GM23338 (cell line): ENCODE results near the gene SHB.

ENCODE experiments used
- EZH2 ChIP-seq: fragments of 200-600 bp; sonication (generic); IDR thresholded peaks from one replicate; pipeline ENCODE4 v1.8.0; 2017; ENCODE audit warnings: antibody characterized with exemption, mild to moderate bottlenecking, low read depth; ENCODE audit not compliant: unreplicated experiment
- JUNB ChIP-seq: IDR thresholded peaks from one replicate; pipeline ENCODE4 v1.6.1; 2016; ENCODE audit warnings: antibody characterized with exemption; ENCODE audit not compliant: unreplicated experiment
- POLR2AphosphoS5 ChIP-seq: IDR thresholded peaks from 2 replicates; pipeline ENCODE4 v1.6.1; 2016; ENCODE audit warnings: antibody characterized with exemption, low read depth
- TF ChIP-seq, protein P1 (sequence below), 2 experiments: fragments of 200-600 bp in 1 of 2; sonication (generic) in 1 of 2; conservative IDR thresholded peaks; 2 replicates each; pipeline versions ENCODE4 v1.5.1 to v1.6.1; 2016 to 2017; ENCODE audit warnings: antibody characterized with exemption in 2 of 2, low read depth in 2 of 2, mild to moderate bottlenecking in 2 of 2, moderate library complexity in 1 of 2
- TF ChIP-seq, protein P2 (sequence below): fragments of 250-450 bp; sonication (Bioruptor Pico); IDR thresholded peaks from 2 replicates; pipeline ENCODE4 v1.5.0; 2020; ENCODE audit warnings: mild to moderate bottlenecking, moderate library complexity

DNA sequence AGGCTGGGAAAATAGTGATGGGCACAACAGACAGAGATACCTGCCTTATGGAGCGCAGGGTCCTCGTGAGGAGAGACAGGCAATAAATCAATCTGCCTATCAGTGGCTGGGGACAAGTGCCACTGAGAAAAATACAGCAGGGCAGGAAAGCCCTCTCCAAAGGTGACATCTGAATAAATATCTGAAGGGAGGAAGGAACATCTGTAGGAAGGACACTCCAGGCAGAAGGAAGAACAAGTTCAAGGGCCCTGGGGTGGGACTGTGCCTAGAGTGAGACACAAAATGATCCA is 111.4 kb downstream of the SHB start:
- TF ChIP-seq EZH2, result no peak
- TF ChIP-seq, protein P1, sequence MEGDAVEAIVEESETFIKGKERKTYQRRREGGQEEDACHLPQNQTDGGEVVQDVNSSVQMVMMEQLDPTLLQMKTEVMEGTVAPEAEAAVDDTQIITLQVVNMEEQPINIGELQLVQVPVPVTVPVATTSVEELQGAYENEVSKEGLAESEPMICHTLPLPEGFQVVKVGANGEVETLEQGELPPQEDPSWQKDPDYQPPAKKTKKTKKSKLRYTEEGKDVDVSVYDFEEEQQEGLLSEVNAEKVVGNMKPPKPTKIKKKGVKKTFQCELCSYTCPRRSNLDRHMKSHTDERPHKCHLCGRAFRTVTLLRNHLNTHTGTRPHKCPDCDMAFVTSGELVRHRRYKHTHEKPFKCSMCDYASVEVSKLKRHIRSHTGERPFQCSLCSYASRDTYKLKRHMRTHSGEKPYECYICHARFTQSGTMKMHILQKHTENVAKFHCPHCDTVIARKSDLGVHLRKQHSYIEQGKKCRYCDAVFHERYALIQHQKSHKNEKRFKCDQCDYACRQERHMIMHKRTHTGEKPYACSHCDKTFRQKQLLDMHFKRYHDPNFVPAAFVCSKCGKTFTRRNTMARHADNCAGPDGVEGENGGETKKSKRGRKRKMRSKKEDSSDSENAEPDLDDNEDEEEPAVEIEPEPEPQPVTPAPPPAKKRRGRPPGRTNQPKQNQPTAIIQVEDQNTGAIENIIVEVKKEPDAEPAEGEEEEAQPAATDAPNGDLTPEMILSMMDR (conservative IDR thresholded peaks at IDR 0.05; ENCODE audit: low read depth in 2 of 2), result no peak
- TF ChIP-seq POLR2AphosphoS5, result no peak
- no peak for TF ChIP-seq JUNB
- TF ChIP-seq, protein P2, sequence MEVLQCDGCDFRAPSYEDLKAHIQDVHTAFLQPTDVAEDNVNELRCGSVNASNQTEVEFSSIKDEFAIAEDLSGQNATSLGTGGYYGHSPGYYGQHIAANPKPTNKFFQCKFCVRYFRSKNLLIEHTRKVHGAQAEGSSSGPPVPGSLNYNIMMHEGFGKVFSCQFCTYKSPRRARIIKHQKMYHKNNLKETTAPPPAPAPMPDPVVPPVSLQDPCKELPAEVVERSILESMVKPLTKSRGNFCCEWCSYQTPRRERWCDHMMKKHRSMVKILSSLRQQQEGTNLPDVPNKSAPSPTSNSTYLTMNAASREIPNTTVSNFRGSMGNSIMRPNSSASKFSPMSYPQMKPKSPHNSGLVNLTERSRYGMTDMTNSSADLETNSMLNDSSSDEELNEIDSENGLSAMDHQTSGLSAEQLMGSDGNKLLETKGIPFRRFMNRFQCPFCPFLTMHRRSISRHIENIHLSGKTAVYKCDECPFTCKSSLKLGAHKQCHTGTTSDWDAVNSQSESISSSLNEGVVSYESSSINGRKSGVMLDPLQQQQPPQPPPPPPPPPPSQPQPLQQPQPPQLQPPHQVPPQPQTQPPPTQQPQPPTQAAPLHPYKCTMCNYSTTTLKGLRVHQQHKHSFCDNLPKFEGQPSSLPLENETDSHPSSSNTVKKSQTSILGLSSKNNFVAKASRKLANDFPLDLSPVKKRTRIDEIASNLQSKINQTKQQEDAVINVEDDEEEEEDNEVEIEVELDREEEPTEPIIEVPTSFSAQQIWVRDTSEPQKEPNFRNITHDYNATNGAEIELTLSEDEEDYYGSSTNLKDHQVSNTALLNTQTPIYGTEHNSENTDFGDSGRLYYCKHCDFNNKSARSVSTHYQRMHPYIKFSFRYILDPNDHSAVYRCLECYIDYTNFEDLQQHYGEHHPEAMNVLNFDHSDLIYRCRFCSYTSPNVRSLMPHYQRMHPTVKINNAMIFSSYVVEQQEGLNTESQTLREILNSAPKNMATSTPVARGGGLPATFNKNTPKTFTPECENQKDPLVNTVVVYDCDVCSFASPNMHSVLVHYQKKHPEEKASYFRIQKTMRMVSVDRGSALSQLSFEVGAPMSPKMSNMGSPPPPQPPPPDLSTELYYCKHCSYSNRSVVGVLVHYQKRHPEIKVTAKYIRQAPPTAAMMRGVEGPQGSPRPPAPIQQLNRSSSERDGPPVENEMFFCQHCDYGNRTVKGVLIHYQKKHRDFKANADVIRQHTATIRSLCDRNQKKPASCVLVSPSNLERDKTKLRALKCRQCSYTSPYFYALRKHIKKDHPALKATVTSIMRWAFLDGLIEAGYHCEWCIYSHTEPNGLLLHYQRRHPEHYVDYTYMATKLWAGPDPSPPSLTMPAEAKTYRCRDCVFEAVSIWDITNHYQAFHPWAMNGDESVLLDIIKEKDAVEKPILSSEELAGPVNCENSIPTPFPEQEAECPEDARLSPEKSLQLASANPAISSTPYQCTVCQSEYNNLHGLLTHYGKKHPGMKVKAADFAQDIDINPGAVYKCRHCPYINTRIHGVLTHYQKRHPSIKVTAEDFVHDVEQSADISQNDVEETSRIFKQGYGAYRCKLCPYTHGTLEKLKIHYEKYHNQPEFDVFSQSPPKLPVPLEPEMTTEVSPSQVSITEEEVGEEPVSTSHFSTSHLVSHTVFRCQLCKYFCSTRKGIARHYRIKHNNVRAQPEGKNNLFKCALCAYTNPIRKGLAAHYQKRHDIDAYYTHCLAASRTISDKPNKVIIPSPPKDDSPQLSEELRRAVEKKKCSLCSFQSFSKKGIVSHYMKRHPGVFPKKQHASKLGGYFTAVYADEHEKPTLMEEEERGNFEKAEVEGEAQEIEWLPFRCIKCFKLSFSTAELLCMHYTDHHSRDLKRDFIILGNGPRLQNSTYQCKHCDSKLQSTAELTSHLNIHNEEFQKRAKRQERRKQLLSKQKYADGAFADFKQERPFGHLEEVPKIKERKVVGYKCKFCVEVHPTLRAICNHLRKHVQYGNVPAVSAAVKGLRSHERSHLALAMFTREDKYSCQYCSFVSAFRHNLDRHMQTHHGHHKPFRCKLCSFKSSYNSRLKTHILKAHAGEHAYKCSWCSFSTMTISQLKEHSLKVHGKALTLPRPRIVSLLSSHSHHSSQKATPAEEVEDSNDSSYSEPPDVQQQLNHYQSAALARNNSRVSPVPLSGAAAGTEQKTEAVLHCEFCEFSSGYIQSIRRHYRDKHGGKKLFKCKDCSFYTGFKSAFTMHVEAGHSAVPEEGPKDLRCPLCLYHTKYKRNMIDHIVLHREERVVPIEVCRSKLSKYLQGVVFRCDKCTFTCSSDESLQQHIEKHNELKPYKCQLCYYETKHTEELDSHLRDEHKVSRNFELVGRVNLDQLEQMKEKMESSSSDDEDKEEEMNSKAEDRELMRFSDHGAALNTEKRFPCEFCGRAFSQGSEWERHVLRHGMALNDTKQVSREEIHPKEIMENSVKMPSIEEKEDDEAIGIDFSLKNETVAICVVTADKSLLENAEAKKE (CRISPR knock-in tag), result no peak
